Loucy (cell line): Measurements from ENCODE around the gene NETO2.

Experiments used
- EZH2phosphoT487 ChIP-seq: fragments of 200-600 bp; IDR thresholded peaks from 2 replicates; pipeline ENCODE4 v1.6.1; 2018; ENCODE audit warnings: antibody characterized with exemption, mild to moderate bottlenecking, moderate library complexity, borderline replicate concordance
- TF ChIP-seq, protein P1 (sequence below): fragments of 200-600 bp; sonication (generic); conservative IDR thresholded peaks from 2 replicates; pipeline ENCODE4 v1.5.1; 2014; ENCODE audit warnings: mild to moderate bottlenecking, antibody characterized with exemption, low read length

DNA sequence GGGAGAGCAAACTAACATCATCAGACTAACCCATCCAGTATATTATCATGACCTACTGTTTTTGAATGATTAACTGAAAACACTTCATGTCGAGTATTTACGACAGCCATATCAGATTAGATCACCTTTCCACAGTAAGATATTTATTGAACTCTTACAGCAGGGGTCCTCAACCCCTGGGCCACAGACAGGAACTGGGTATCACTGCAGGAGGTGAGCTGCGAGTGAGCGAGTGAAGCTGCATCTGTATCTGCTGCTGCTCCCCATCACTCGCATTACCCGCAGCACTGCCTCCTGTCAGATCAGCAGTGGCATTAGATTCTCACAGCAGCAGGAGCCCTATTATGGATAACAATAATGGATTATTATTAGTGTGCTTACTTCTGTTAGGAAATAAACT, 59.5 kb downstream of the NETO2 start:
- TF ChIP-seq, protein P1, sequence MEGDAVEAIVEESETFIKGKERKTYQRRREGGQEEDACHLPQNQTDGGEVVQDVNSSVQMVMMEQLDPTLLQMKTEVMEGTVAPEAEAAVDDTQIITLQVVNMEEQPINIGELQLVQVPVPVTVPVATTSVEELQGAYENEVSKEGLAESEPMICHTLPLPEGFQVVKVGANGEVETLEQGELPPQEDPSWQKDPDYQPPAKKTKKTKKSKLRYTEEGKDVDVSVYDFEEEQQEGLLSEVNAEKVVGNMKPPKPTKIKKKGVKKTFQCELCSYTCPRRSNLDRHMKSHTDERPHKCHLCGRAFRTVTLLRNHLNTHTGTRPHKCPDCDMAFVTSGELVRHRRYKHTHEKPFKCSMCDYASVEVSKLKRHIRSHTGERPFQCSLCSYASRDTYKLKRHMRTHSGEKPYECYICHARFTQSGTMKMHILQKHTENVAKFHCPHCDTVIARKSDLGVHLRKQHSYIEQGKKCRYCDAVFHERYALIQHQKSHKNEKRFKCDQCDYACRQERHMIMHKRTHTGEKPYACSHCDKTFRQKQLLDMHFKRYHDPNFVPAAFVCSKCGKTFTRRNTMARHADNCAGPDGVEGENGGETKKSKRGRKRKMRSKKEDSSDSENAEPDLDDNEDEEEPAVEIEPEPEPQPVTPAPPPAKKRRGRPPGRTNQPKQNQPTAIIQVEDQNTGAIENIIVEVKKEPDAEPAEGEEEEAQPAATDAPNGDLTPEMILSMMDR: no peak
- TF ChIP-seq EZH2phosphoT487: no peak
